Endothelial cell of umbilical vein (primary cell): ENCODE measurements around the gene MSH5. TPM values are rescaled to one million over a fixed set of nuclear protein-coding genes. Genes with fewer than 3 reads are reported as not detected.

ENCODE experiments used
- BruUV-seq: library from RNA; stranded (reverse); fragments of 400-500 nt; replicated peaks from 2 replicates; lab custom pipeline; 2021; lab: Mats Ljungman, UMichigan
- CTCF ChIA-PET: fragments of 300-600, 350-600 bp; sonication (Branson Sonifier 250); formaldehyde crosslinking; loops from one replicate; lab custom pipeline; 2021; ENCODE audit warnings: antibody characterized with exemption, inconsistent platforms; lab: Charles Lee
- POLR2A ChIA-PET: fragments of 300-600, 350-600 bp; sonication (Branson Sonifier 250); formaldehyde crosslinking; loops from one replicate; lab custom pipeline; 2021; ENCODE audit warnings: antibody characterized with exemption, inconsistent platforms; lab: Charles Lee
- DNase-seq: peaks from one replicate; pipeline ENCODE4 v3.0.0-alpha.2; 2011; ENCODE audit warnings: low read depth, low spot score
- FAIRE-seq: peaks from 2 replicates; lab custom pipeline; 2011; peaks lifted over from hg19 to GRCh38; lab: Jason Lieb, UNC
- H2AFZ ChIP-seq: 2 replicates; pipeline ENCODE4 v1.6.0; 2012; ENCODE audit warnings: low read depth, low read length, control low read depth, inconsistent platforms
- H3K27ac ChIP-seq: 2 replicates; pipeline ENCODE4 v1.5.1; 2011; ENCODE audit warnings: low read depth, mild to moderate bottlenecking, control low read depth, low read length, moderate library complexity; ENCODE audit not compliant: insufficient read depth
- H3K27me3 ChIP-seq, 2 experiments: 2 replicates each; pipeline versions ENCODE4 v1.6.0 to v1.6.1; 2011; ENCODE audit warnings: low read length in 2 of 2, mixed read lengths in 1 of 2; ENCODE audit not compliant: control insufficient read depth in 2 of 2, insufficient read depth in 2 of 2
- H3K36me3 ChIP-seq, 2 experiments: 2 replicates in 1 of 2; 3 replicates in 1 of 2; pipeline ENCODE4 v1.5.1; 2011; ENCODE audit warnings: low read length in 2 of 2, mild to moderate bottlenecking in 1 of 2, moderate library complexity in 1 of 2; ENCODE audit not compliant: control insufficient read depth in 2 of 2, insufficient read depth in 2 of 2; ENCODE audit errors: extremely low read depth in 1 of 2
- H3K4me1 ChIP-seq: 3 replicates; pipeline ENCODE4 v1.5.1; 2011; ENCODE audit warnings: mild to moderate bottlenecking, low read length; ENCODE audit not compliant: control insufficient read depth, insufficient read depth; ENCODE audit errors: extremely low read depth
- H3K4me2 ChIP-seq: 2 replicates; pipeline ENCODE4 v1.6.1; 2011; ENCODE audit warnings: low read length, control low read depth, mixed read lengths; ENCODE audit not compliant: insufficient read depth
- H3K4me3 ChIP-seq, 3 experiments: fragments of 200-600 bp in 1 of 3; sonication (generic), shearing (Covaris generic) in 1 of 3; replicated peaks in 1 of 3; 2 replicates each; pipeline ENCODE4 v1.5.1; 2011 to 2016; ENCODE audit warnings: control low read depth in 3 of 3, low read length in 3 of 3, mild to moderate bottlenecking in 2 of 3, inconsistent platforms in 1 of 3, low read depth in 1 of 3, moderate library complexity in 1 of 3; ENCODE audit not compliant: insufficient read depth in 1 of 3
- H3K79me2 ChIP-seq: 2 replicates; pipeline ENCODE4 v1.6.0; 2012; ENCODE audit warnings: low read length, inconsistent platforms; ENCODE audit not compliant: control insufficient read depth, insufficient read depth
- H3K9ac ChIP-seq: replicated peaks from 2 replicates; pipeline ENCODE3; 2011; ENCODE audit warnings: low read length, control low read depth; ENCODE audit not compliant: insufficient read depth; ENCODE audit errors: extremely low read depth
- H3K9me1 ChIP-seq: replicated peaks from 3 replicates; pipeline ENCODE4 v1.6.0; 2011; ENCODE audit warnings: mild to moderate bottlenecking, low read length; ENCODE audit not compliant: control insufficient read depth, insufficient read depth; ENCODE audit errors: extremely low read depth
- H3K9me3 ChIP-seq: replicated peaks from 2 replicates; pipeline ENCODE4 v1.5.1; 2012; ENCODE audit warnings: low read length, inconsistent platforms; ENCODE audit not compliant: control insufficient read depth, insufficient read depth
- H4K20me1 ChIP-seq: replicated peaks from 2 replicates; pipeline ENCODE3; 2011; ENCODE audit warnings: mild to moderate bottlenecking, low read length; ENCODE audit not compliant: control insufficient read depth, insufficient read depth; ENCODE audit errors: extremely low read depth
- EZH2 ChIP-seq: IDR thresholded peaks from 2 replicates; pipeline ENCODE4 v1.6.1; 2012; ENCODE audit warnings: borderline replicate concordance, low read depth, mild to moderate bottlenecking, moderate library complexity, low read length, inconsistent platforms; ENCODE audit not compliant: severe bottlenecking
- FOS ChIP-seq: IDR thresholded peaks from 2 replicates; pipeline ENCODE4 v1.6.1; 2011; ENCODE audit warnings: mild to moderate bottlenecking, low read length, moderate library complexity, borderline replicate concordance; ENCODE audit not compliant: insufficient read depth
- GATA2 ChIP-seq: IDR thresholded peaks from 2 replicates; pipeline ENCODE4 v1.7.0; 2011; ENCODE audit warnings: low read depth, mild to moderate bottlenecking, moderate library complexity, mixed read lengths, low read length; ENCODE audit not compliant: insufficient read length, insufficient read depth
- JUN ChIP-seq: IDR thresholded peaks from 2 replicates; pipeline ENCODE4 v1.6.1; 2011; ENCODE audit warnings: borderline replicate concordance, low read depth; ENCODE audit not compliant: insufficient read length, insufficient read depth
- MAX ChIP-seq: IDR thresholded peaks from 2 replicates; pipeline ENCODE4 v1.6.1; 2011; ENCODE audit not compliant: insufficient read depth, insufficient read length
- MYC ChIP-seq: IDR thresholded peaks from one replicate; pipeline ENCODE4 v1.6.1; 2011; ENCODE audit warnings: mild to moderate bottlenecking, low read depth, low read length
- POLR2A ChIP-seq: IDR thresholded peaks from 2 replicates; pipeline ENCODE4 v1.6.1; 2012; ENCODE audit warnings: low read depth, mild to moderate bottlenecking, control low read depth, low read length
- POLR2AphosphoS5 ChIP-seq: IDR thresholded peaks from 2 replicates; pipeline ENCODE4 v1.6.1; 2012; ENCODE audit warnings: low read depth, mild to moderate bottlenecking, control low read depth, low read length, moderate library complexity; ENCODE audit not compliant: insufficient read depth
- dilution Hi-C: fragments of 300-500 bp; cut with MboI; formaldehyde crosslinking; loops from one replicate; pipeline ENCODE4 v1.15.0; 2019; ENCODE audit warnings: low sequenced_read_pairs; ENCODE audit not compliant: extremely low pct_ligation_motif_present
- intact Hi-C: fragments of 100-400 bp; cut with micrococcal nuclease; formaldehyde crosslinking; loops from one replicate; pipeline ENCODE4 v1.10.0; 2022
- microRNA-seq: library from miRNA; unstranded; fragments of <30 nt; microRNA quantifications from one replicate; pipeline ENCODE4 v1.2.0, GENCODE V29; 2021; ENCODE audit warnings: borderline number of aligned reads, borderline replicate concordance
- polyA plus RNA-seq, 4 experiments: library from polyadenylated mRNA; depleted of rRNA in 3 of 4; stranded (reverse) in 3 of 4; unstranded in 1 of 4; fragments of >200 nt; gene quantifications; 2 replicates each; pipeline versions ENCODE4 v1.2.1 to v1.2.3, GENCODE V29; 2011 to 2012; ENCODE audit warnings: missing spikeins in 1 of 4
- small RNA-seq: library from RNA; depleted of rRNA; stranded (forward); fragments of <200 nt; gene quantifications from one replicate; pipeline ENCODE3, GENCODE V24; 2012; ENCODE audit warnings: low replicate concordance, low read depth; ENCODE audit not compliant: insufficient read depth, insufficient read length
- total RNA-seq: library from RNA; stranded (reverse); gene quantifications from 2 replicates; pipeline ENCODE4 v1.2.3, GENCODE V29; 2021
- TF ChIP-seq, protein P1 (sequence below), 2 donors: IDR thresholded peaks; 1 replicate in 1 of 2; 2 replicates in 1 of 2; pipeline ENCODE4 v1.5.1; 2011; ENCODE audit warnings: low read length in 2 of 2, mild to moderate bottlenecking in 2 of 2, moderate library complexity in 2 of 2, control low read depth in 1 of 2, inconsistent platforms in 1 of 2, low read depth in 1 of 2; ENCODE audit not compliant: insufficient read depth in 1 of 2; ENCODE audit errors: extremely low read depth in 1 of 2

Gene MSH5
- total and polyA plus RNA-seq, 2 donors (not counting 3 experiments of a cell fraction or from before 2014, with no cell fraction given): 27.1 to 43.8 TPM

DNA sequence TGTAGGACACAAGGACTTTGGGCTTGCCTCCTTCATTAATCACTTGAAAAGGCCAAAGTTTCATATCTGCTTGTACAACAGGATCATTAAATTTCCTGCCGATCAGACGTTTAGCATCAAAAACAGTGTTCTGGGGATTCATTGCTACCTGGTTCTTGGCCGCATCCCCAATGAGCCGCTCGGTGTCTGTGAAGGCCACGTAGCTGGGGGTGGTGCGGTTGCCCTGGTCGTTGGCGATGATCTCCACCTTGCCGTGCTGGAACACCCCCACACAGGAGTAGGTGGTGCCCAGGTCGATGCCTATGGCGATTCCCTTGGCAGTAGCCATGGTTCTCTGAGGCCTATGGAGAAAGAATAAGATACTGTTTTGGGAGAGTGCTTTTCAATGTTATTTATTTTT lies 71.8 kb downstream of the MSH5 start:
- TF ChIP-seq FOS (no peak), POLR2A (no peak), GATA2 (no peak), POLR2AphosphoS5 (no peak), MYC (no peak), MAX (no peak), EZH2 (no peak), JUN (no peak)
- TF ChIP-seq, protein P1, sequence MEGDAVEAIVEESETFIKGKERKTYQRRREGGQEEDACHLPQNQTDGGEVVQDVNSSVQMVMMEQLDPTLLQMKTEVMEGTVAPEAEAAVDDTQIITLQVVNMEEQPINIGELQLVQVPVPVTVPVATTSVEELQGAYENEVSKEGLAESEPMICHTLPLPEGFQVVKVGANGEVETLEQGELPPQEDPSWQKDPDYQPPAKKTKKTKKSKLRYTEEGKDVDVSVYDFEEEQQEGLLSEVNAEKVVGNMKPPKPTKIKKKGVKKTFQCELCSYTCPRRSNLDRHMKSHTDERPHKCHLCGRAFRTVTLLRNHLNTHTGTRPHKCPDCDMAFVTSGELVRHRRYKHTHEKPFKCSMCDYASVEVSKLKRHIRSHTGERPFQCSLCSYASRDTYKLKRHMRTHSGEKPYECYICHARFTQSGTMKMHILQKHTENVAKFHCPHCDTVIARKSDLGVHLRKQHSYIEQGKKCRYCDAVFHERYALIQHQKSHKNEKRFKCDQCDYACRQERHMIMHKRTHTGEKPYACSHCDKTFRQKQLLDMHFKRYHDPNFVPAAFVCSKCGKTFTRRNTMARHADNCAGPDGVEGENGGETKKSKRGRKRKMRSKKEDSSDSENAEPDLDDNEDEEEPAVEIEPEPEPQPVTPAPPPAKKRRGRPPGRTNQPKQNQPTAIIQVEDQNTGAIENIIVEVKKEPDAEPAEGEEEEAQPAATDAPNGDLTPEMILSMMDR (IDR thresholded peaks at IDR 0.05; ENCODE audit: extremely low read depth in 1 of 2, insufficient read depth in 1 of 2, low read depth in 1 of 2, low read length in 2 of 2): no peak
- dilution Hi-C loops: no loop called here
- intact Hi-C loops: no loop called here

More for the DNA sequence above, 71.8 kb downstream of the MSH5 start:
- Histone ChIP-seq H3K79me2 (peaks cover 3% of the 10 kb centered on the region), H3K27ac (no peak overlapping the region), H3K4me2 (no peak overlapping the region), H3K9ac (no peak overlapping the region), H2AFZ (no peak overlapping the region), H3K36me3 (no peaks in the 10 kb centered on the region), H3K4me1 (peaks cover 13% of the 10 kb centered on the region), H3K9me3 (no peaks in the 10 kb centered on the region), H4K20me1 (no peaks in the 10 kb centered on the region), H3K4me3 (no peak overlapping the region), H3K9me1 (no peaks in the 10 kb centered on the region), H3K27me3 (no peaks in the 10 kb centered on the region)
- CTCF ChIA-PET: interaction anchor here (1.4 kb wide), 1 partner anchor 19 kb away, joined by 4 read pairs; no protein-coding TSS in a partner anchor
- POLR2A ChIA-PET: no interaction called here
- no TSS peak for BruUV-seq
- FAIRE-seq (no peak), DNase-seq (no peak)

Small RNAs within 50 kb of the gene (microRNA-seq; reads per million reads assigned to microRNA genes)
- gene MIR4646: not detected

Small RNAs within 50 kb of the gene (small RNA-seq; reads per million reads assigned to genes)
- not detected for gene LY6G6D
- not detected for gene MIR4646
- not detected for gene MSH5-SAPCD1
- gene RF00019: not detected
- gene RNU6-850P: not detected
- gene SAPCD1: not detected

Other genes with a start within 250 kb of the MSH5 start
Only the 30 nearest of the 43 such genes appear.
- gene LTB, start 157.6 kb upstream of the MSH5 start, total RNA-seq: 1.2 and 1.3 TPM in 2 replicates
- gene LTB, start 157.6 kb upstream of the MSH5 start, polyA plus RNA-seq: 1.8 and 2.1 TPM in 2 replicates
- 1.00 and 2.0 TPM in 2 replicates for gene LST1, start 153.7 kb upstream of the MSH5 start, total RNA-seq
- gene LST1, start 153.7 kb upstream of the MSH5 start, polyA plus RNA-seq: 1.1 and 1.8 TPM in 2 replicates
- not detected in 2 replicates for gene NCR3, start 147.0 kb upstream of the MSH5 start, total RNA-seq
- gene NCR3, start 147.0 kb upstream of the MSH5 start, polyA plus RNA-seq: not detected in 2 replicates
- gene AIF1, start 124.8 kb upstream of the MSH5 start, total RNA-seq: not detected in 2 replicates
- not detected in 2 replicates for gene AIF1, start 124.8 kb upstream of the MSH5 start, polyA plus RNA-seq
- 218 and 229 TPM in 2 replicates for gene PRRC2A, start 119.3 kb upstream of the MSH5 start, total RNA-seq
- 88.4 and 114 TPM in 2 replicates for gene PRRC2A, start 119.3 kb upstream of the MSH5 start, polyA plus RNA-seq
- gene BAG6, start 87.3 kb upstream of the MSH5 start, total RNA-seq: 314 and 322 TPM in 2 replicates
- gene BAG6, start 87.3 kb upstream of the MSH5 start, polyA plus RNA-seq: 190 and 234 TPM in 2 replicates
- gene APOM, start 84.1 kb upstream of the MSH5 start, total RNA-seq: 0.97 TPM in 1 of 2 replicates, not detected in the other
- 2.5 and 2.6 TPM in 2 replicates for gene APOM, start 84.1 kb upstream of the MSH5 start, polyA plus RNA-seq
- 12.8 and 15.0 TPM in 2 replicates for gene C6orf47, start 79.2 kb upstream of the MSH5 start, total RNA-seq
- gene C6orf47, start 79.2 kb upstream of the MSH5 start, polyA plus RNA-seq: 5.6 and 5.8 TPM in 2 replicates
- gene GPANK1, start 75.0 kb upstream of the MSH5 start, total RNA-seq: 11.7 and 12.6 TPM in 2 replicates
- gene GPANK1, start 75.0 kb upstream of the MSH5 start, polyA plus RNA-seq: 13.3 and 17.5 TPM in 2 replicates
- gene CSNK2B, start 73.9 kb upstream of the MSH5 start, total RNA-seq: 206 and 214 TPM in 2 replicates
- gene CSNK2B, start 73.9 kb upstream of the MSH5 start, polyA plus RNA-seq: 159 and 160 TPM in 2 replicates
- 23.9 and 25.0 TPM in 2 replicates for gene LY6G5B, start 70.0 kb upstream of the MSH5 start, total RNA-seq
- 13.7 and 15.4 TPM in 2 replicates for gene LY6G5B, start 70.0 kb upstream of the MSH5 start, polyA plus RNA-seq
- gene LY6G5C, start 58.9 kb upstream of the MSH5 start, total RNA-seq: 5.2 and 8.2 TPM in 2 replicates
- 11.4 and 11.8 TPM in 2 replicates for gene LY6G5C, start 58.9 kb upstream of the MSH5 start, polyA plus RNA-seq
- 41.3 and 48.9 TPM in 2 replicates for gene ABHD16A, start 36.7 kb upstream of the MSH5 start, total RNA-seq
- 60.1 and 60.3 TPM in 2 replicates for gene ABHD16A, start 36.7 kb upstream of the MSH5 start, polyA plus RNA-seq
- gene LY6G6F, start 33.1 kb upstream of the MSH5 start, total RNA-seq: not detected in 2 replicates
- not detected in 2 replicates for gene LY6G6F, start 33.1 kb upstream of the MSH5 start, polyA plus RNA-seq
- not detected in 2 replicates for gene LY6G6D, start 24.7 kb upstream of the MSH5 start, total RNA-seq
- not detected in 2 replicates for gene LY6G6D, start 24.7 kb upstream of the MSH5 start, polyA plus RNA-seq
- gene LY6G6C, start 18.3 kb upstream of the MSH5 start, total RNA-seq: 0.35 TPM in 1 of 2 replicates, not detected in the other
- 0.33 and 0.41 TPM in 2 replicates for gene LY6G6C, start 18.3 kb upstream of the MSH5 start, polyA plus RNA-seq
- not detected in 2 replicates for gene MPIG6B, start 16.6 kb upstream of the MSH5 start, total RNA-seq
- gene MPIG6B, start 16.6 kb upstream of the MSH5 start, polyA plus RNA-seq: not detected in 2 replicates
- gene DDAH2, start 10.7 kb upstream of the MSH5 start, total RNA-seq: 109 and 116 TPM in 2 replicates
- gene DDAH2, start 10.7 kb upstream of the MSH5 start, polyA plus RNA-seq: 168 and 176 TPM in 2 replicates
- gene CLIC1, start 3.5 kb upstream of the MSH5 start, total RNA-seq: 535 and 543 TPM in 2 replicates
- gene CLIC1, start 3.5 kb upstream of the MSH5 start, polyA plus RNA-seq: 569 and 578 TPM in 2 replicates
- gene SAPCD1, start 22.7 kb downstream of the MSH5 start, total RNA-seq: 9.4 and 11.7 TPM in 2 replicates
- gene SAPCD1, start 22.7 kb downstream of the MSH5 start, polyA plus RNA-seq: 1.6 and 3.0 TPM in 2 replicates
- 0.25 and 0.51 TPM in 2 replicates for gene VWA7, start 37.3 kb downstream of the MSH5 start, total RNA-seq
- gene VWA7, start 37.3 kb downstream of the MSH5 start, polyA plus RNA-seq: 0.11 and 0.21 TPM in 2 replicates
- 121 and 125 TPM in 2 replicates for gene VARS1, start 55.7 kb downstream of the MSH5 start, total RNA-seq
- gene VARS1, start 55.7 kb downstream of the MSH5 start, polyA plus RNA-seq: 36.5 and 37.4 TPM in 2 replicates
- gene LSM2, start 67.0 kb downstream of the MSH5 start, total RNA-seq: 78.1 and 78.6 TPM in 2 replicates
- gene LSM2, start 67.0 kb downstream of the MSH5 start, polyA plus RNA-seq: 86.0 and 95.5 TPM in 2 replicates
- 0.74 and 0.77 TPM in 2 replicates for gene HSPA1L, start 75.3 kb downstream of the MSH5 start, total RNA-seq
- gene HSPA1L, start 75.3 kb downstream of the MSH5 start, polyA plus RNA-seq: 0.32 and 0.35 TPM in 2 replicates
- gene HSPA1A, start 75.5 kb downstream of the MSH5 start, total RNA-seq: 55.6 and 58.3 TPM in 2 replicates
- gene HSPA1A, start 75.5 kb downstream of the MSH5 start, polyA plus RNA-seq: 56.0 and 57.2 TPM in 2 replicates
- gene HSPA1B, start 87.7 kb downstream of the MSH5 start, total RNA-seq: 49.3 and 54.0 TPM in 2 replicates
- gene HSPA1B, start 87.7 kb downstream of the MSH5 start, polyA plus RNA-seq: 27.1 and 31.7 TPM in 2 replicates
- 61.3 and 62.8 TPM in 2 replicates for gene NEU1, start 122.8 kb downstream of the MSH5 start, total RNA-seq
- gene NEU1, start 122.8 kb downstream of the MSH5 start, polyA plus RNA-seq: 111 and 115 TPM in 2 replicates
- 0.12 and 0.84 TPM in 2 replicates for gene SLC44A4, start 139.0 kb downstream of the MSH5 start, total RNA-seq
- gene SLC44A4, start 139.0 kb downstream of the MSH5 start, polyA plus RNA-seq: 0.75 and 1.1 TPM in 2 replicates
- 53.7 and 54.3 TPM in 2 replicates for gene EHMT2, start 157.7 kb downstream of the MSH5 start, total RNA-seq
- gene EHMT2, start 157.7 kb downstream of the MSH5 start, polyA plus RNA-seq: 53.3 and 56.4 TPM in 2 replicates
- 3.5 and 4.9 TPM in 2 replicates for gene ZBTB12, start 162.1 kb downstream of the MSH5 start, total RNA-seq
- 2.8 and 2.9 TPM in 2 replicates for gene ZBTB12, start 162.1 kb downstream of the MSH5 start, polyA plus RNA-seq